H1 (cell line): ENCODE measurements around the gene SPRYD4. TPM values are rescaled to one million over a fixed set of nuclear protein-coding genes. Genes with fewer than 3 reads are reported as not detected.

Experiments
- ASH2L ChIP-seq: fragments of 200-600, 300-600 bp; sonication (generic); IDR thresholded peaks from one replicate; pipeline ENCODE4 v1.7.1; 2017; ENCODE audit warnings: low read length
- ATF2 ChIP-seq: IDR thresholded peaks from 2 replicates; pipeline ENCODE4 v1.6.1; 2012; ENCODE audit warnings: low read length, inconsistent platforms
- EP300 ChIP-seq, 2 experiments: IDR thresholded peaks; 1 replicate in 1 of 2; 2 replicates in 1 of 2; pipeline ENCODE4 v1.6.1; 2011 to 2012; ENCODE audit warnings: low read depth in 2 of 2, low read length in 2 of 2, mild to moderate bottlenecking in 2 of 2, borderline replicate concordance in 1 of 2, inconsistent platforms in 1 of 2, moderate library complexity in 1 of 2
- FOSL1 ChIP-seq: IDR thresholded peaks from 2 replicates; pipeline ENCODE4 v1.6.1; 2011; ENCODE audit warnings: mild to moderate bottlenecking, low read depth, low read length, moderate library complexity; ENCODE audit not compliant: insufficient read depth
- JUN ChIP-seq: IDR thresholded peaks from 2 replicates; pipeline ENCODE4 v1.6.1; 2011; ENCODE audit warnings: low read depth, mild to moderate bottlenecking, improper control_type of control experiment, low read length
- NRF1 ChIP-seq: IDR thresholded peaks from 2 replicates; pipeline ENCODE4 v1.6.1; 2011; ENCODE audit warnings: mild to moderate bottlenecking, low read depth, low read length, improper control_type of control experiment
- SIRT6 ChIP-seq: IDR thresholded peaks from one replicate; pipeline ENCODE4 v1.7.1; 2012; ENCODE audit warnings: low read length, inconsistent platforms
- SP1 ChIP-seq: IDR thresholded peaks from 2 replicates; pipeline ENCODE4 v1.6.1; 2011; ENCODE audit warnings: low read depth, low read length
- SP4 ChIP-seq: IDR thresholded peaks from 2 replicates; pipeline ENCODE4 v1.6.1; 2012; ENCODE audit warnings: low read length, inconsistent platforms
- polyA plus RNA-seq, 7 experiments: library from polyadenylated mRNA; depleted of rRNA in 3 of 7; stranded (reverse) in 5 of 7; unstranded in 2 of 7; fragments of >200 nt in 5 of 7; fragments of 200-250 nt in 2 of 7; gene quantifications; 1 replicate in 5 of 7; 2 replicates in 1 of 7; 4 replicates in 1 of 7; pipeline versions ENCODE4 v1.2.1 to v1.2.3, GENCODE V29; 2011 to 2013; ENCODE audit warnings: missing spikeins in 2 of 7, mixed read lengths in 2 of 7
- total RNA-seq: library from RNA; stranded (reverse); fragmentation: NEBNext Ultra II Directional; extraction: Animal tissue kit (Norgen Biotek cat#: 25700); gene quantifications from 2 replicates; pipeline ENCODE4 v1.2.1, GENCODE V29; 2021

SPRYD4 gene
- total and polyA plus RNA-seq, 2 of the 8 experiments (the other 6 are each of a cell fraction or from before 2014, with no cell fraction given), result 4.3 to 5.3 TPM

- TF ChIP-seq SP4, result no peak
- TF ChIP-seq EP300 (IDR thresholded peaks at IDR 0.05; ENCODE audit: borderline replicate concordance in 1 of 2, low read depth in 2 of 2, low read length in 2 of 2), result no peak; a peak in 1 of 3 replicates
- no peak for TF ChIP-seq SIRT6
- peak; percentile 90 for TF ChIP-seq FOSL1
- TF ChIP-seq JUN, result no peak
- TF ChIP-seq SP1, result peak; percentile 84; the same call in 1 of the 2 replicates
- peak; percentile 61 for TF ChIP-seq ASH2L
- TF ChIP-seq ATF2, result peak; percentile 92
- TF ChIP-seq NRF1, result no peak
Measured at GRCh38 chr12:56521590-56522371, 53.4 kb downstream of the SPRYD4 start, which contains the start of gene RBMS2 (continued).
